Spleen (tissue), 7 donors: ENCODE measurements around the gene HOXB9.

Experiments
- CTCF ChIP-seq, 11 experiments: fragments of 200-600 bp in 7 of 11; fragments of 450-650 bp in 4 of 11; sonication (generic) in 4 of 11; IDR thresholded peaks in 8 of 11; conservative IDR thresholded peaks in 3 of 11; 1 replicate in 7 of 11; 2 replicates in 4 of 11; pipeline versions ENCODE4 v1.4.0 to v1.8.0; 2016 to 2021; ENCODE audit warnings: antibody characterized with exemption in 11 of 11, inconsistent platforms in 4 of 11, mild to moderate bottlenecking in 1 of 11
- POLR2A ChIP-seq, 3 donors: fragments of 450-650 bp; IDR thresholded peaks; one replicate each; pipeline ENCODE4 v1.5.1; 2017; ENCODE audit warnings: antibody characterized with exemption in 3 of 3, mild to moderate bottlenecking in 1 of 3
- donor health status: DM: no; HTN: no; CAD: no; lungs with moderate emphysema.
- donor health status: DM: no; HTN: no; CAD: no.
- donor health status: DM: no; HTN: no; CAD: no.

- no peak for TF ChIP-seq POLR2A (IDR thresholded peaks at IDR 0.05)
- TF ChIP-seq CTCF (IDR thresholded peaks at IDR 0.05 in 8 of 11, conservative IDR thresholded peaks at IDR 0.05 in 3 of 11): no peak
Measured at GRCh38 chr17:48615963-48616716, 10.0 kb downstream of the HOXB9 start.
